ENCODE measurements around the gene MYOCD.

DNA sequence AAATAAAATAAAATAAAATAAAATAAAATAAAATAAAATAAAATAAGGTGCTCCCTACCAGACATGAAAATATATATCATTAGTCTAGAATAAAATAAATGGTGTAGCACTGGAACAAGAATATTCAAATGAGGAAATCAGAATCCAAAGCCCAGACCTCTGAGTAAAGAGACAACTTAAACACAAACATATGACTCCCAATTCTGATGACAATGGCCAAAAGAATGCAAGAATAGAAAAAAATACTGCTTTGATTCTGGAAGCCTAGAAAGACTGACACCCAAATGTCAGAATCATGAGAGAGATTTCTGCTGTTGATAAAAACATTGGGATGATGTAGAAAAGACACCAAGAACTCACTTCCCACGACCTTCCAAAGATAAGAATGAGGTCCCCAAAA, 27.9 kb downstream of the MYOCD start:
- TF ChIP-seq EZH2 (IDR thresholded peaks at IDR 0.05; ENCODE audit: insufficient read depth, poor library complexity, severe bottlenecking) (no peak), EZH2phosphoT487 (IDR thresholded peaks at IDR 0.05; ENCODE audit: insufficient read depth, low read depth) (no peak)
